Measurements from ENCODE around the gene USH2A.

USH2A gene

GRCh38 chr1:216422821-216423520, at the start of gene USH2A:
USH2A (minus strand) TSS chr1:216423448; CDS start chr1:216422336, 1,112 bp downstream.
- peak; percentile 60 for DNase-seq

GRCh38 chr1:216466162-216466801, 43.0 kb upstream of the USH2A start:
- DNase-seq: no peak

GRCh38 chr1:216464489-216464888, 41.2 kb upstream of the USH2A start:
- no peak for DNase-seq

- no peak for DNase-seq
Observed at GRCh38 chr1:216462066-216462775, 39.0 kb upstream of the USH2A start.

GRCh38 chr1:216461466-216461865, 38.2 kb upstream of the USH2A start:
- no peak for DNase-seq

- no peak for DNase-seq
Observed at GRCh38 chr1:216459651-216460207, 36.5 kb upstream of the USH2A start.

- no peak for DNase-seq
Observed at GRCh38 chr1:216458812-216459211, 35.6 kb upstream of the USH2A start.

- no peak for DNase-seq
Observed at GRCh38 chr1:216457356-216457755, 34.1 kb upstream of the USH2A start.

- DNase-seq: no peak
Observed at GRCh38 chr1:216456682-216457081, 33.4 kb upstream of the USH2A start.

GRCh38 chr1:216453777-216454176, 30.5 kb upstream of the USH2A start:
- no peak for DNase-seq

- DNase-seq: peak; percentile 44
Observed at GRCh38 chr1:216450227-216450626, 27.0 kb upstream of the USH2A start.

GRCh38 chr1:216448011-216448510, 24.8 kb upstream of the USH2A start:
- peak; percentile 44 for DNase-seq

GRCh38 chr1:216437603-216438002, 14.4 kb upstream of the USH2A start:
- no peak for DNase-seq

- DNase-seq: no peak
Observed at GRCh38 chr1:216434232-216434631, 11.0 kb upstream of the USH2A start.

GRCh38 chr1:216433175-216433574, 9.9 kb upstream of the USH2A start:
- DNase-seq: no peak

GRCh38 chr1:216430744-216431143, 7.5 kb upstream of the USH2A start:
- DNase-seq: no peak

GRCh38 chr1:216425577-216425976, 2.3 kb upstream of the USH2A start:
- no peak for DNase-seq

GRCh38 chr1:216420746-216421145, 2.5 kb downstream of the USH2A start:
- no peak for DNase-seq

- DNase-seq: no peak
Observed at GRCh38 chr1:216420263-216420662, 3.0 kb downstream of the USH2A start.

GRCh38 chr1:216416488-216416887, 6.8 kb downstream of the USH2A start:
- no peak for DNase-seq

- DNase-seq: no peak
Observed at GRCh38 chr1:216410026-216410425, 13.2 kb downstream of the USH2A start.

GRCh38 chr1:216390956-216391355, 32.3 kb downstream of the USH2A start:
- DNase-seq: no peak

GRCh38 chr1:216389774-216390173, 33.5 kb downstream of the USH2A start:
- DNase-seq: no peak

- DNase-seq: no peak
Observed at GRCh38 chr1:216388558-216388957, 34.7 kb downstream of the USH2A start.

Data from NCI-H1436 (cell line).